Hepatic stellate cell (primary cell): ENCODE measurements around the gene GARS1.
"Not testable (repeated sequence)": the region's sequence is repeated elsewhere in the genome, so short reads cannot be mapped to it uniquely, and the experiment has no call there.

ENCODE experiments used
- DNase-seq: peaks from one replicate; pipeline ENCODE4 v3.0.0; 2011; ENCODE audit warnings: low spot score

Gene GARS1

GRCh38 chr7:30627026-30627425, 32.3 kb downstream of the GARS1 start:
- DNase-seq: no peak

- no peak for DNase-seq
Measured at GRCh38 chr7:30630986-30631385, 36.3 kb downstream of the GARS1 start.

DNA sequence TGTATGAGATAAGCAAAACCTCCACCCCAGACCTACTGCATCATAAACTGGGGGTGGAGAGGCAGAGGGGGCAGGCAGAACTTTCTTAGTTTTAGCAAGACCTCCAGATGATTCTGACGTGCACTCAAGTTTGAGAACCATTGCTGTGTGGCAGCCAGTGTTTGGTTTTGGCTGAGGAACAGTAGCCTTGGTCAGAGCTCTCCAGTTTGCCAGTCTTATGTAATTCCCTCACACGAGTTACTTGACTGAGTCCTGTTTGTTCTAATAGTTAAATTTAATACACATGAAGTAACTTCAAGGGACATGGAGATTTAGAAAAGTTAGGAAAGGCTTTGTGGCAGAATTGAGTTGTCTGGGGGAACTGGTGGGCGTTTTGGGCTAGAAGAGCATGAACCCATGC, 38.5 kb downstream of the GARS1 start:
- DNase-seq: no peak

GRCh38 chr7:30634193-30634626, 39.5 kb downstream of the GARS1 start:
- DNase-seq: no peak

DNA sequence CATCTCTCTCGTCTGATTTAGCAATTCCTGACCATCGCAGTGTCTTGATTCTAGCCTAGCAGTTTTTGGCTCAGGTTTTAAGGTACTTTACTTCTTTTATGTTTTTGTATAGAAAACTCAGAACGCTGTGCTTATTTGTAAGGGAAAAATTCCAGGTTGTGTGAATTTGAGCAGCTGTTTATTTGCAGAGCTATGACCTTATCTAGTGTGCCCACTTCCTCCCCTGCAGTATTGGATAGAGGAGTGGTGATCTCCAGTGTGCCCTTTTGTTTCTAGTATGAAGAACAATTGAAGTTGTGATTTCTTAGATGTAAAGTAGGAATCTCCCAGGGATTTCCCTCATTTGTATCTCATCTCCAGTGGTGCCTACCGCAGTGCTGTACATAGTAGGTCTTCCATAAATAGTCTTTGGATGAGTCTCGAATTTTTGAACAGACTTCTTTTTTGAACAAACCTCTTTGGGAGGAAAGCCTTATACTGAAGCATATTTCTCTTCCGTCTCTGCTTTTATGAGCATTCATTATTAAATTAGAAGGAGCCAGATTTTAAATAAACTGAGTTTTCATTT, 40.0 kb downstream of the GARS1 start:
- DNase-seq: no peak

- no peak for DNase-seq
Measured at GRCh38 chr7:30635798-30636197, 41.1 kb downstream of the GARS1 start.

DNA sequence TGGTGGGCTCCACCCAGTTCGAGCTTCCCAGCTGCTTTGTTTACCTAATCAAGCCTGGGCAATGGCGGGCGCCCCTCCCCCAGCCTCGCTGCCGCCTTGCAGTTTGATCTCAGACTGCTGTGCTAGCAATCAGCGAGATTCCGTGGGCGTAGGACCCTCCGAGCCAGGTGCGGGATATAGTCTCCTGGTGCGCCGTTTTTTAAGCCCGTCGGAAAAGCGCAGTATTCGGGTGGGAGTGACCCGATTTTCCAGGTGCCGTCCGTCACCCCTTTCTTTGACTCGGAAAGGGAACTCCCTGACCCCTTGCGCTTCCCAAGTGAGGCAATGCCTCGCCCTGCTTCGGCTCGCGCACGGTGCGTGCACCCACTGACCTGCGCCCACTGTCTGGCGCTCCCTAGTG, 47.6 kb downstream of the GARS1 start:
- DNase-seq: not testable (repeated sequence)

- DNase-seq: no peak
Measured at GRCh38 chr7:30642789-30643188, 48.1 kb downstream of the GARS1 start.

- DNase-seq: no peak
Measured at GRCh38 chr7:30644286-30644955, 49.7 kb downstream of the GARS1 start.

- DNase-seq: no peak
Measured at GRCh38 chr7:30645661-30646060, 51.0 kb downstream of the GARS1 start.

DNA sequence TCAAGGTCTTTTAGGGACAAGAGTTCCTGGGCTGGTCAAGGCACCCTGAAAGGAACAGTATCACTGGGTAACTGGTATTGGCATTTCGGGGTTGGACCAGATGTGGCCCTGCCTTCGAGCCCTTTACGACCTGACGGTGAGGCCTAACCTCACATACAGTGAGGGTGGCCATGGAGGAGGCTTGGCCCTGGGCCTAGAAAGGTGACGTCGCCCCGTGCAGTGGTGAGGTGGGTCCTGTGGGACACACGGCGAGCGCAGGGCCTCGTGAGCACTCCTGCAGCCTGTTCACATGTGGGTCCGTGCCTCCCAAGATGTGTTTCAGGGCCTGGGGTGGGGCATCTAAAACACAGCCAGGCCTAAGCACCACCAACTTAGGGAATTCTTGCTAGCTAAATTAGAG, 51.5 kb downstream of the GARS1 start:
- DNase-seq: no peak

- no peak for DNase-seq
Measured at GRCh38 chr7:30647589-30648364, 53.1 kb downstream of the GARS1 start.

GRCh38 chr7:30648744-30649540, 54.3 kb downstream of the GARS1 start:
- no peak for DNase-seq

DNA sequence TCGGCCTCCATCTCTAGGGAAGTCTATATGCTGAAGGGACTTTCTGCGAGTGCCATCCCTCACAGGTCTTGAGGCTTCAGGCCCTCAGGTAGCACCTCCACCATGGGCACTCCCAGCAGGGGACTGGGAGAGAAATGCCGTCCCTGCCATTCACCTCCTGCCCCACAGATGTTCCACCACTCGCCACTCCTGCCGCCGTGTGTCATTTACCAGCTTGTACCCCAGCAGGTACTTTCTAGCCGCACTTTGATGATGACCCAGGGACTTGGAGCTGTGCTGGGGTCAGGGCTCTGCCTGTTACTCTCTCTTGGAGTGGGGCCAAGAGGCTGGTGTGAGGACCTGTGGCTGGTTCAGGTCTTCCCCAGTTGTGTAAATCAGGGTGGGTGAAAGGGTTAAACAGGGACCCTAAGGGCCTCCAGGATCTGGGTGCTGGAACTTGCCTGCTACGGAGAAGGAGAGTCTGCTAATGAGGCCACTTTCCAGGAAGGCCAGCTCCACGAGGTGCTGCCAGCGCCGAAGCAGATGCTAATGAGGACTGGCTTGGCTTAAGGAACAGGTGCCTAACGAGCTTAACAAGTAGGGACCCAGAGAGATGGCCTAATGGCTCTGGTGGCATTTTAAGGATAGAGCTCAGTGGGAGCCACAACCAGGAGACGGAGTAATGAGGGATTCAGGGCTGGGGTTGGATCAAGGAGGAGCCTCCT, 55.2 kb downstream of the GARS1 start:
- no peak for DNase-seq

DNA sequence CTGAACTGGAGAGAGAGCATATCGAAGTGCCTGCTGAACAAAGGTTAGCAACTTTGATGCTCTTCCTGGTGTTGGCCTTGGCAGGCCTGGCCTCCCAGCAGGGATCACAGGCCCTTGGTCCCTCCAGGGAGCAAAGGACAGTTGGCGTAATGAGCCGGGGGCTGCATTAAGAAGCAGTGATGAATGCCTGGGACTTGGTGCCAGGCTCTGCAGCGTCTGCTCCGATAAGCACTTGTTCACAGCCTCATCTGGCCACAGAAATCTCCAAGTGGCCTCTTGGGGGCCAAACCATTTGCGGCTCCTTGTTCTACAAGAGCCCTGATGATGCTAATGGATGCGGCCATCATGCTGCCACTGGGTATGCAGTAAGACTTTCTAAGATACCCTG, 55.7 kb downstream of the GARS1 start:
- DNase-seq: no peak

DNA sequence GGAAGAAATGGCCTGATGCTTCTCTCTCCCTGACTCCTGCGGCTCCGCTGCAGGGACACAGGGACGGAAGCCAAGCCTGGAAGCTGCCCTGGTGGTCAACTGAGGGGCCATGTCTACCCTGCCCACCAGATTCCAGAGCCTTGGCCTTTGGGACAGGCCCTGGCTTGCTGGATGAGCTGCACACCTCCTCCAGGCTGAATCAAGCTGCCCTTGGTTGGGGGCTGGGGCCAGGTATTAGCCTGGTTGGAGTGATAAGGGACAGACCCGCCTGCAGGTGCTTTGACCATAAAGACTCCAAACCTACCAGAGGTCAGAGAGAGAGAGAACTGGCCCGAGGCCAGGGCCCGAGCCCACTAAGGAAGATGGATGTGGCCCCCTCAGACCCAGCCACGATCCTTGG, 57.5 kb downstream of the GARS1 start:
- DNase-seq: no peak

GRCh38 chr7:30652698-30653641, 58.3 kb downstream of the GARS1 start:
- DNase-seq: no peak

DNA sequence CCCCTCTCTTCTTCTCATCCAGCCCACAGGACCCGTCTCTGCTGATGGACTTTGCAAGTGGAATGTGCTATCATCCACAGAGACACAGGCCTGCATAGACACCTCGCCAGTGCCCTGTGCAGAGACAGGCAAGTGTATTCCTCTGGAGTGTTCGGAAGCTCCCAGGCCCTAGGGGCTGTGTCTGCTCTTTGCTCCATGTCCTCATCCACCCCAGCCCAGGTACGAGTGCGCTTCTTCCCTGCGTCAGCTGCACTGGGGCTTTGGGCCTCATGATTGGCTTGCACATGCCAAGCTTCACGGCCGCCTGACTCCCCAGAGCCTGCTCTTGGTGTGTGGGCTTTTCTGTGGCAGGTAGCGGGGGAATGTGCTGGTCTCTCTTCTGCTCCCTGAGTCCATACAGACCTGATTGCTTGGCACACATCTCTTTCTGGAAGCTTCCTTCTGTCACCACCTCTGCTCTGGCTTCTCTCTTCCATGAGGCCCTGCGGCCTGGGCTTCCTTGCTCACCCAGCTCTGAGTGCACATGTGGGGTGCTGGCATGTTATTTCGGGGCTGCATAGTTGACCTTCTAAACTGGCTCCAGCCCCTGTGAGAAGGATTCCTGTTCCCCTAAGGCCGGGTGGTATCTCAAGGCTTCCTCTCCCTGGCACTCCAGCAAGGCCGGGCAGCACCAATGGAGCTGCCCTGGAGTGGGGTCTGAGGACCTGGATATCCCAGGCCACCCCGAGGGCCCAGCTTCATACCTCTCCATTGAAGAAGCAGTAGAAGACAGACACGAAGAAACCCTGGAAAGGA, 59.8 kb downstream of the GARS1 start:
- DNase-seq: no peak

- DNase-seq: no peak
Measured at GRCh38 chr7:30655096-30655970, 60.7 kb downstream of the GARS1 start.
